ENCODE measurements around the gene HSPG2. TPM values are rescaled to one million over a fixed set of nuclear protein-coding genes. Genes with fewer than 3 reads are reported as not detected.

The HSPG2 gene
- total and polyA plus RNA-seq, 2 donors, result 242 to 514 TPM

DNA sequence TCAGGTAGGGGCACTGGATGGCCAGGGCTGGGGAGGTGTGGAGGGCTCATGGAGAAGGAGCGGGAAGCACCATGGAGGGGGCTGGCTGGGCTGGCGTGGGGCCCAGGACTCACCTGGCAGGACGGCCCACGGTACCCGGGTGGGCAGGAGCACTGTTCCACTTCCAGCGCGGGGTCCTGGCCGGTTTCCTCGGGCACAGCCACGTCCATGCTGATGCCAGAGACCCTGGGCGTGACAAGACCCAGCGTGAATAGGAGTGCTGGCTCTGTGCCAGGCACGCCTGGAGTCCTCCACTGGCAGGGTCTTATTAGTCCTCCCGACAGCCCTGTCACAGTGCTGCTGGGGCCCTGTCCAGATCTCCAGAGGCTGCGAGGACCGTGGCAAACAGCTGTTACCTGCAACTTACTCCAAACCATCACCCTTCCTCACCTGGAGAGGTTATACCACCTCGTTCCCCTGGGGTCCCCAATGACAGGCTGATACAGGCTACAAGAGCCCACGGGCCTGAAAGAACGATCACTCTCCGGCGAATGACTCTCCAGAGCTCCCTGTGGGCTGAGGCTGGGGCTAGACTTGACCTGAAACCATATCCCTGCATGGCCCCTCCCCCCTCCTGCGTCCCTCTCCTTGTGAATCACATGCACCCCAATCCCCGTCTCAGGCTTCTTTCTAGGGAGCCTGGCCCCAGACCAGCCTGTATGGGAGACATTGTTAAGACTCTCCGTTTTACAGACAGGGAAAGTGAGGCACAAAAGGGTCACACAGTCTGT lies 62.1 kb downstream of the HSPG2 start:
- no peaks in the 10 kb centered on the region for H3K4me1 ChIP-seq (ENCODE audit: insufficient read depth)
- DNase-seq (ENCODE audit: extremely low spot score), result no peak
- WGBS, result 73% methylated on average over 24 of the region's 24 CpGs
- H3K27ac ChIP-seq (ENCODE audit: low read depth), result no peak overlapping the region
- H3K4me3 ChIP-seq (ENCODE audit: low read depth, low read length), result no peak overlapping the region
- peaks cover 2% of the 10 kb centered on the region for H3K36me3 ChIP-seq (ENCODE audit: insufficient read depth)

DNA sequence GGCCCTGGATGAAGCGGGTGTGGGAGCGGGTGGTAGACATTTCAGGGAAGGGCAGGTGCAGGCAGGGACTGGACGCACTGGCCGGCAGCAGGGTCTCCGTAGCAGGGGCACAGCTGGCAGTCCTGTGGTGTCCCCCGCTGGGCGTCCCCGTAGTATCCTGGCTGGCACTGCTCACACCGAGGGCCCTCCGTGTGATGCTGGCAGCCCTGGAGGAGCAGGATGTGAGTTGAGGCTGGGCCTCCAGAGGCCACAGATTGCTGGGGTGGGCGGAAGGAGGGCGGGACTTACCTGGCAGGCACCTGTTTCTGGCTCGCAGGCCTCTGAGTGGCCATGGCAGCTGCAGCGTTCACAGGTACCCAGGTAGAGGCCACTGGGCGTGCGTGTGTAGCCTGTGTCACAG lies 62.8 kb downstream of the HSPG2 start:
- no peak for DNase-seq (ENCODE audit: extremely low spot score)
- WGBS, result 88% methylated on average over 16 of the region's 16 CpGs
- no peak overlapping the region for H3K27ac ChIP-seq (ENCODE audit: low read depth)

DNA sequence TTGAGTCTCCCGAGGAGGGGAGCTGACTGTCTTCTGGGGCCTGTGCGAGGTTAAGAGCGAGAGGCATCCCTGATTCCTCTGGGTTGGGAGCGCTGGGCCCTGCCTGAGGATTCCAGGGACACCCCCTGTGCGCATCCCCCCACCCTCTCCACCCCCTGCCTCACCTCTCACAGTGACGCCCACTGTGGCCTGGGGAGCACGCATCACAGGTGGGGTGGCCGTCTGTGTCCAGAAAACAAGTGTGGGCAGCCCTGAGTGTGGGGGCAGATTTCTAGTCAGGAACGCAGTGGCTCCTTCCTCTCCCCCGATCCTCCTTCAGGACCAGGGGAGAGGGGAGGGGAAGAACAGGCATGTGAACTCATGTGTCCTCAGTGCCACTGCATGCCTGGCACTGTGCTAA lies 63.3 kb downstream of the HSPG2 start:
- no peaks in the 10 kb centered on the region for H3K4me1 ChIP-seq (ENCODE audit: insufficient read depth)
- H3K36me3 ChIP-seq (ENCODE audit: insufficient read depth), result peaks cover 2% of the 10 kb centered on the region
- no peak for DNase-seq (ENCODE audit: extremely low spot score)
- H3K27ac ChIP-seq (ENCODE audit: low read depth), result no peak overlapping the region
- WGBS, result 89% methylated on average over 10 of the region's 10 CpGs
- H3K4me3 ChIP-seq (ENCODE audit: low read depth, low read length), result no peak overlapping the region

More for the DNA sequence above, 62.8 kb downstream of the HSPG2 start:
- Histone ChIP-seq H3K4me1 (ENCODE audit: insufficient read depth) (no peaks in the 10 kb centered on the region), H3K36me3 (ENCODE audit: insufficient read depth) (peaks cover 2% of the 10 kb centered on the region), H3K4me3 (ENCODE audit: low read depth, low read length) (no peak overlapping the region)

DNA sequence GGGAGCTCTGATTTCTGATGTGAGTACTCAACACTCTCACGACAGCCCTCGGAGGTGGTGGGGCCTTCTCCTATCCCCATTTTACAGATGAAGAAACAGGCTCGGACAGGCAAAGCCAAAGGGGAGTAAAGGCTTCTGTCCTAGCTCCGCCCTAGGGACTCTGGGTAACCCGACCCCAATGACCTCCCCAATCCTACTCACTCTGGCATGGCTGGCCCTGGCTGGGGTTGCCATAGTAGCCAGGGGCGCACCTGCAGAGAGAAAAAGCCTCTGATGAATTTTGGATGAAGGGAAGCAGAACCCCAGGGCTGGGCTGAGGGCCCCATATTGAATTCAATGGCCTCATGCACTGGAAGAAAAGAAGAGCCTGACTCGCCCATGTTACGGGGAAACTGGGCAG lies 63.9 kb downstream of the HSPG2 start:
- no peak overlapping the region for H3K4me3 ChIP-seq (ENCODE audit: low read depth, low read length)
- no peaks in the 10 kb centered on the region for H3K4me1 ChIP-seq (ENCODE audit: insufficient read depth)
- DNase-seq (ENCODE audit: extremely low spot score), result no peak
- peaks cover 2% of the 10 kb centered on the region for H3K36me3 ChIP-seq (ENCODE audit: insufficient read depth)
- WGBS, result 86% methylated on average over 8 of the region's 8 CpGs
- no peak overlapping the region for H3K27ac ChIP-seq (ENCODE audit: low read depth)

DNA sequence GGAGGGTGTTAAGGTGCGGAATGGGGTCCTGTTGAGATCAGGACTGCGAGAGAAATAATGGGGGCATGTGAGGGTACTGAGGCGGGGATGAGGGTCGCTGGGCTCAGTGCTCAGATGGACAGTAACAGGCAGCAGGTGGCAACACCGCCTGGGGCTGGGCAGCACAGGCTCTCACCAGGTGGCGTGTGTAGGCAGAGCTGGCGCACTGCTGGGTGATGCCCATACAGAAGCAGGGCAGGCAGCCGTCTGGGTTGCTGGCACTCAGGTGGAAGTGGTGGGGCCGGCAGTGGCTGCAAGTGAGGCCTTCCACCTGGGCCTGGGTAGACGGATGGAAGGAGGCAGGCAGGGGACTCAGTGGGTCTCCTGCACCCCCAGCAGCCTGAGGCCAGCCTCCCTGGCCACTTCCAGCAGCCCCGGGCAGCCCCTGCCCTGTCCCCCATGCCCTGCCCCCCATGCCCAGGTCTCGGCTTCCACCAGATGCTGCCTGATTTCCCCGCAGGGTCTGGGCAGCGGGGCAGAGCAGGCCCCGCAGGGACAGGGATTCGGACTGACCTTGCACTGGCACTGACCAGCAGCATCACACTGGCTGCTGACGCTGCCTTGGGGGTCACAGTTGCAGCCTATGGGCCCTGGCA lies 64.5 kb downstream of the HSPG2 start:
- Histone ChIP-seq H3K36me3 (ENCODE audit: insufficient read depth) (peaks cover 2% of the 10 kb centered on the region), H3K4me1 (ENCODE audit: insufficient read depth) (no peaks in the 10 kb centered on the region), H3K4me3 (ENCODE audit: low read depth, low read length) (no peak overlapping the region), H3K27ac (ENCODE audit: low read depth) (no peak overlapping the region)
- 87% methylated on average over 17 of the region's 17 CpGs for WGBS
- no peak for DNase-seq (ENCODE audit: extremely low spot score)

DNA sequence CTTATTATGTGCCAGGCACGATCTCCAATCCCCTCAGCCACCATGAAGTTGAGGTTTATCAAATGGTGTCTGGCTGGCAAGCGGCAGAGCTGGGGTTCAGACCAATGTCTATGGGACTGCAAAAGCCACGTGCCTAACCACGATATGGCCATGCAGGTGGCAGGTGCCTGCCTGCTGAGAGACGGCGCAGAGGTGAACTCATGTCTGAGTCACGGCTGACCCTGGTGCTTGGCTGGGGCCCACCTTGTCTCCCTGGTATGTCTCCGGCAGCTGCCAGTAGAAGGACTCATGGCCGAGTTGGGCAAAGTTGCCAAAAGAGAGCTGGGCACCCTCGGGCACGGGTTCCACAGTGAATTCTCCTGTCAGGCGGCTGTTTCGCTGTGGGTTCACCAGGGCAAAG lies 65.2 kb downstream of the HSPG2 start:
- peaks cover 2% of the 10 kb centered on the region for H3K36me3 ChIP-seq (ENCODE audit: insufficient read depth)
- no peaks in the 10 kb centered on the region for H3K4me1 ChIP-seq (ENCODE audit: insufficient read depth)

DNA sequence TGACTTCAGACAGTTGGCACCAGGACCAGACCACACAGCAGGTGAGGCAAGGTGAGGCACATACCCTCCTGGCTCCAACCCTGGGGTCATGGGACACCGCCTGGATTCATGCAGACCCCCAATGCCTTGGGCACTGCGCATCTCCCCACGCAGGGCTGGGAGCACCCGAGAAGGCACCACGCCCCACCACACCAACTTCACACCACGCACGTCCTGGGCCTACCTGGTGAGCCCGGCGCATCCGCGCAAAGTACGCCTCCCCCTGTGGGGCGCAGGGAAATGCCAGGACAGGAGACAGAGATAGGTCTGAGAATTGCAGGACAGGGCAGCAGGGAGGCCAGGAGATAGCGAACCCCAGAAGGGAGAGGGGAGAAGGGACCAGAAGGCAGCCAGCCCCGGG lies 66.5 kb downstream of the HSPG2 start:
- H3K36me3 ChIP-seq (ENCODE audit: insufficient read depth), result peaks cover 2% of the 10 kb centered on the region
- H3K4me3 ChIP-seq (ENCODE audit: low read depth, low read length), result no peak overlapping the region
- no peaks in the 10 kb centered on the region for H3K4me1 ChIP-seq (ENCODE audit: insufficient read depth)
- no peak overlapping the region for H3K27ac ChIP-seq (ENCODE audit: low read depth)
- 93% methylated on average over 15 of the region's 15 CpGs for WGBS
- DNase-seq (ENCODE audit: extremely low spot score), result no peak

More for the DNA sequence above, 65.2 kb downstream of the HSPG2 start:
- 79% methylated on average over 13 of the region's 13 CpGs for WGBS
- no peak overlapping the region for H3K4me3 ChIP-seq (ENCODE audit: low read depth, low read length)
- DNase-seq (ENCODE audit: extremely low spot score), result no peak
- no peak overlapping the region for H3K27ac ChIP-seq (ENCODE audit: low read depth)

DNA sequence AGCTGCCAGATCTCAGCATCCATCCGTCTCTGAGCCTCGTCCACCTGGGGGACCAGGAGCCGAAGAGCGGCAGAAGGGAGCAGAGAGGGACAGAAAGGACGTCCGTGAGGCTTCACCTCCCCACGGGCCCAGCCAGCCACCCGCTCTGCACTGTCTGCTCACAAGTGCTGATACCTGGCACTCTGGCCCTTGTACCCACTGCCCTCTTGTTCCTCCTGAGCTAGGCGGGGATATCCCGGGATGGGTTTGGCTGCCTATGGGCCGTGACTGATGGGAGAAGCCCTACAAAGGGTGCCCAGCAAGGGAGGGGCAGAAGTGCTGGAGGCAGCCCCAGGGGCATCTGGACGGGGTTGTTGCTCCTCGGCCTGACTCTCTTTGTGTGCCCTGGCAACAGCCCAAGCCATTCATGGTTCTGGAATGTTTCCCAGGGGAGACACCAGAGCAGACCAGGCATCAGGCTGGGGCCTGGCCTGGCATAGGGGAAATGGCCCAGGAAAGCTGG lies 67.4 kb downstream of the HSPG2 start:
- H3K27ac ChIP-seq (ENCODE audit: low read depth), result no peak overlapping the region
- DNase-seq (ENCODE audit: extremely low spot score), result peak; percentile 31
- no peaks in the 10 kb centered on the region for H3K4me1 ChIP-seq (ENCODE audit: insufficient read depth)
- WGBS, result 54% methylated on average over 13 of the region's 13 CpGs
- no peak overlapping the region for H3K4me3 ChIP-seq (ENCODE audit: low read depth, low read length)
- H3K36me3 ChIP-seq (ENCODE audit: insufficient read depth), result peaks cover 2% of the 10 kb centered on the region

DNA sequence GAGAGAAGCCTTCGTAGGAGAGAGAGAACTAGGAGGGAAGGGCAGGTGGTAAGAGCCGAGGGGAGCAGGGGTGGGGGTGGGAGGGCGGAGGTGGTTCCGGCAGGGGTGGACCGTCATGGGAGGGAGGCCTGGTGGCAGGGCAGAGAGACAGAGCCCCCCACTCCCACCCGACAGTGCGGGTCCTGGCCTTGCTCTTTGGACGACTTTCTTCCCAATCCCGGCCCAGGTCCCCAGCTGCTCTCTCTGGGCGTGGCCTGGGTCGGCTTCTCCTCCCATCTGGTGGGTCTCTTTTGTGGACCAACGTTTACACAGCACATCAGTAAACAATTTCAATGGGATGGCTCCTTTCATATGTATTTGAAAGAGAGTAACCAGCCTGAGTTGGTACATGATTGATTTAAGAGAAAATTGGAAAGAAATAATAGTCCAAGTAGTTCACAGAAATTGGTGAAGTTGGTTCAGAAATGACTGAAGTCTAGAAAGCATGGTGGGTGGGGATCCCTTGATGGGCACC lies 68.1 kb downstream of the HSPG2 start:
- Histone ChIP-seq H3K4me1 (ENCODE audit: insufficient read depth) (no peaks in the 10 kb centered on the region), H3K36me3 (ENCODE audit: insufficient read depth) (peaks cover 2% of the 10 kb centered on the region), H3K27ac (ENCODE audit: low read depth) (no peak overlapping the region), H3K4me3 (ENCODE audit: low read depth, low read length) (no peak overlapping the region)
- no peak for DNase-seq (ENCODE audit: extremely low spot score)
- 63% methylated on average over 12 of the region's 12 CpGs for WGBS

DNA sequence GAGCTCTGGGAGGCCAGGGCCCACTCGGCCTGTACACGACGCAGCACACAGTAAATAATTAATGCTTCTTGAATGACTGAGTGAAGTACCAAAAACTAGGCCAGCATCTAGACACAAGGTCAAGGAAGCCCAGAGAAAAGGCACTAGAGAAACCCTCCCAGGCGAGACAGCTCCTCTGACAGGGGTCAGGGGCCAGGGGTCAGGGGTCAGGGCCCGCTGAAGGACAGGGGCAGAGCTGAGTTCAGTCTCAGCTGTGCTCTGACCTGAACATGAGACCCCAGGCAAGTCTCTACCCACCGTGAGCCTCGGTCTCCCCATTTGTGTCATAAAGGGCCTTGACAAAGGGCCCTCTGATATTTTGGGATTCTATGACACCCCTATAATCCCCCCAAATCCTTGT lies 68.6 kb downstream of the HSPG2 start:
- no peak for DNase-seq (ENCODE audit: extremely low spot score)

DNA sequence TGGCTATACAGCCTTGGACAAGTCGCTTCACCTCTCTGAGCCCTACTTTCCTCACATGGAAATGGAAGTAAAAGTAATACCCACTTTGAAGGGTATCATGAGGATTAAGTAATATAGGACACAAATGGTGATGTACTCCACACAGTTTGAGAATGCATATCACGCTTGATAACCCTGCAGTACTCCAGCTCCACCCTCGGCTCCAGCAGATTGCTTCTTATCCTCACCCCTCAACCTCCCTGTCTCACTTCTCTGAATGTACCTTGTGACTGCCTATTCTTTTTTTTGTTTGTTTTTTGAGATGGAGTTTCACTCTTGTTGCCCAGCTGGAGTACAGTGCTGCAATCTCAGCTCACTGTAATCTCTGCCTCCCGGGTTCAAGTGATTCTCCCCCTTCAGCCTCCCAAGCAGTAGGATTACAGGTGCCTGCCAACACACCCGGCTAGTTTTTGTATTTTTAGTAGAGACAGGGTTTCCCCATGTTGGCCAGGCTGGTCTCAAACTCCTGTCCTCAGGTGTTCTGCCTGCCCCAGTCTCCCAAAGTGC lies 69.6 kb downstream of the HSPG2 start:
- Histone ChIP-seq H3K27ac (ENCODE audit: low read depth) (no peak overlapping the region), H3K4me3 (ENCODE audit: low read depth, low read length) (no peak overlapping the region), H3K36me3 (ENCODE audit: insufficient read depth) (peaks cover 2% of the 10 kb centered on the region), H3K4me1 (ENCODE audit: insufficient read depth) (no peaks in the 10 kb centered on the region)
- 85% methylated on average over 5 of the region's 5 CpGs for WGBS
- DNase-seq (ENCODE audit: extremely low spot score), result no peak

More for the DNA sequence above, 68.6 kb downstream of the HSPG2 start:
- WGBS, result 88% methylated on average over 7 of the region's 7 CpGs
- Histone ChIP-seq H3K36me3 (ENCODE audit: insufficient read depth) (peaks cover 2% of the 10 kb centered on the region), H3K27ac (ENCODE audit: low read depth) (no peak overlapping the region), H3K4me1 (ENCODE audit: insufficient read depth) (no peaks in the 10 kb centered on the region), H3K4me3 (ENCODE audit: low read depth, low read length) (no peak overlapping the region)

DNA sequence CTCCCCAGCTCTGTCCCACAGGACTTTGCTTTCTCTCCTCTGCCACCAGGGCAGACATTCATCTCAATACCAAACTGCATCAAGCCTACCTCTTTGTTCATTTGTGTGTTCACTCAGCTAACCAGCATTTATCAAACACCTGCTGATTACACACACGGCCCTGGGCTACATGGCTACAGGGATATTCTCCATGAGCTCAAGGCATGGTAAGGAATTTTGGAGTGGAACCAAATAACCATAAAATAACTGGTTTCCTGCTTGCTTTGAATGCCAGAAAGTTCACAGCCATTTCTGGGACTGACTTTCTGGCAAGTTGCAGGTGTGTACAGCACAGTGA lies 70.4 kb downstream of the HSPG2 start:
- DNase-seq (ENCODE audit: extremely low spot score), result no peak
- H3K4me1 ChIP-seq (ENCODE audit: insufficient read depth), result no peaks in the 10 kb centered on the region
- no peak overlapping the region for H3K4me3 ChIP-seq (ENCODE audit: low read depth, low read length)
- H3K36me3 ChIP-seq (ENCODE audit: insufficient read depth), result peaks cover 3% of the 10 kb centered on the region
- WGBS, result 47% methylated on average over 1 of the region's 1 CpG
- H3K27ac ChIP-seq (ENCODE audit: low read depth), result no peak overlapping the region

DNA sequence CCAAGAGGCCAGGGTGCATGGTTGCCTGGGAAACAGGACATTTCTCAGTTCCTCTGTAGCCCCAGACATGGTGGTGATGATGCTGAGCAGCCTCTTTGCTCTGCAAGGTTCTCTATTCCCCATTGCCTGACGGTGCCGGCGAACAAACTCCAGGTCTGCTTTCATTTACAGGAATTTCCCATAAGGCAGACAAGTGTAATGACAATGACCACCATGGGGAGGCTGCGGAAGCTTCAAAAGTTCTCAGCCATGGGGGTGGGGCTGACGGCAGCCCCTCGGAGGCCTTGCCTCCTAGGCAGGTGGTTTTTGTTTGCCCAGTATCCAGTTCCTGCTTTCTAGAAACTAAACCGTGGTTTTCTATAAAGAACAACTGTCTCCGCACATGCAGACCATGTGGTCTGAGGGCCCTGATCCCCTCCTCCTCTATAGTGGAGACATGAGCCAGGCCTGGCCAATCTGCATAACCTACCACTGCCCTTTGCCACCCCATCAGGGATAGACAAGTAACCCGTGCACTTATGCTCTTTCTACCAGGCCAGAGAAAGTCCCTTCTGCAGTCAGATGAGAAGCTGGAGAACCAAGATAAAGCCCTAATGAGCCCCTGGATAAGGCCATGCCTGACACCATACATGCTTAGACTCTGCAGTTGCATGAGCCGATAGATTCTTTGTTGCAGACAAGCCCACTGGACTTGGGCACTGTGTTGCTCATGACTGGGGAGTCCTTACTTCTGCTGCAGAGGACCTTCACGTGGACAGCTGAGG lies 71.0 kb downstream of the HSPG2 start:
- Histone ChIP-seq H3K4me1 (ENCODE audit: insufficient read depth) (no peaks in the 10 kb centered on the region), H3K4me3 (ENCODE audit: low read depth, low read length) (no peak overlapping the region), H3K27ac (ENCODE audit: low read depth) (no peak overlapping the region), H3K36me3 (ENCODE audit: insufficient read depth) (peaks cover 2% of the 10 kb centered on the region)
- 47% methylated on average over 11 of the region's 11 CpGs for WGBS
- no peak for DNase-seq (ENCODE audit: extremely low spot score)
